Embryonic facial prominence (tissue), 1 donor: ENCODE results near the gene FBXO24.

Experiments
- DNase-seq: peaks from one replicate; pipeline ENCODE4 v3.0.0-alpha.2; 2016; ENCODE audit errors: extremely low spot score

The FBXO24 gene

GRCh38 chr7:100590077-100590737, 4.1 kb downstream of the FBXO24 start:
- DNase-seq = no peak

GRCh38 chr7:100591596-100591995, 5.5 kb downstream of the FBXO24 start:
- DNase-seq = no peak

- DNase-seq = no peak
Observed at GRCh38 chr7:100595188-100595587, 9.1 kb downstream of the FBXO24 start.

GRCh38 chr7:100598425-100598824, 12.3 kb downstream of the FBXO24 start:
- DNase-seq = no peak

- no peak for DNase-seq
Observed at GRCh38 chr7:100599911-100600729, 14.0 kb downstream of the FBXO24 start.

GRCh38 chr7:100600730-100601038, 14.6 kb downstream of the FBXO24 start:
- DNase-seq = no peak

GRCh38 chr7:100602889-100603725, 17.0 kb downstream of the FBXO24 start:
- peak; percentile 73 for DNase-seq

GRCh38 chr7:100603726-100604027, 17.5 kb downstream of the FBXO24 start:
- DNase-seq = no peak

- DNase-seq = peak; percentile 49
Observed at GRCh38 chr7:100604028-100604975, 18.2 kb downstream of the FBXO24 start.

- no peak for DNase-seq
Observed at GRCh38 chr7:100604976-100605911, 19.1 kb downstream of the FBXO24 start.

GRCh38 chr7:100606313-100606712, 20.2 kb downstream of the FBXO24 start:
- no peak for DNase-seq

- no peak for DNase-seq
Observed at GRCh38 chr7:100607111-100607510, 21.0 kb downstream of the FBXO24 start.

GRCh38 chr7:100609958-100610357, 23.8 kb downstream of the FBXO24 start:
- DNase-seq = no peak

GRCh38 chr7:100611983-100612729, 26.0 kb downstream of the FBXO24 start, which contains the start of gene MOSPD3:
Gene MOSPD3, plus strand, starts transcription at chr7:100612540. Its CDS starts 252 bp downstream, at chr7:100612792.
- peak; percentile 98 for DNase-seq

GRCh38 chr7:100612730-100613390, 26.7 kb downstream of the FBXO24 start:
- DNase-seq = no peak

GRCh38 chr7:100613412-100614175, 27.5 kb downstream of the FBXO24 start:
- DNase-seq = no peak

- no peak for DNase-seq
Observed at GRCh38 chr7:100614308-100614861, 28.3 kb downstream of the FBXO24 start.

GRCh38 chr7:100620239-100620638, 34.1 kb downstream of the FBXO24 start:
- no peak for DNase-seq
